RWPE1 (cell line): Measurements from ENCODE around the gene PEMT.

Experiments used
- CTCF ChIA-PET: fragments of 350-600 bp; sonication (Branson Sonifier 250); formaldehyde crosslinking; extraction: SDS; loops from one replicate; lab custom pipeline; 2021; lab: Yijun Ruan, JAX
- POLR2A ChIA-PET: fragments of 400-600 bp; formaldehyde crosslinking; extraction: SDS; loops from one replicate; lab custom pipeline; 2020; ENCODE audit warnings: antibody characterized with exemption; ENCODE audit not compliant: low non-redundant PET; lab: Yijun Ruan, JAX
- DNase-seq: peaks from one replicate; pipeline ENCODE4 v3.0.0; 2012; ENCODE audit warnings: low spot score
- H3K27ac ChIP-seq: fragments of 450-650 bp; 2 replicates; pipeline ENCODE4 v1.5.1; 2017
- TF ChIP-seq, protein P1 (sequence below): fragments of 450-650 bp; conservative IDR thresholded peaks from 2 replicates; pipeline ENCODE4 v1.5.1; 2017; ENCODE audit warnings: low read depth, mild to moderate bottlenecking

The PEMT gene

GRCh38 chr17:17605729-17606088 lies 14.2 kb upstream of the PEMT start:
- ChIA-PET POLR2A (no interaction called here), CTCF (no interaction called here)
- DNase-seq: no peak
- TF ChIP-seq, protein P1, sequence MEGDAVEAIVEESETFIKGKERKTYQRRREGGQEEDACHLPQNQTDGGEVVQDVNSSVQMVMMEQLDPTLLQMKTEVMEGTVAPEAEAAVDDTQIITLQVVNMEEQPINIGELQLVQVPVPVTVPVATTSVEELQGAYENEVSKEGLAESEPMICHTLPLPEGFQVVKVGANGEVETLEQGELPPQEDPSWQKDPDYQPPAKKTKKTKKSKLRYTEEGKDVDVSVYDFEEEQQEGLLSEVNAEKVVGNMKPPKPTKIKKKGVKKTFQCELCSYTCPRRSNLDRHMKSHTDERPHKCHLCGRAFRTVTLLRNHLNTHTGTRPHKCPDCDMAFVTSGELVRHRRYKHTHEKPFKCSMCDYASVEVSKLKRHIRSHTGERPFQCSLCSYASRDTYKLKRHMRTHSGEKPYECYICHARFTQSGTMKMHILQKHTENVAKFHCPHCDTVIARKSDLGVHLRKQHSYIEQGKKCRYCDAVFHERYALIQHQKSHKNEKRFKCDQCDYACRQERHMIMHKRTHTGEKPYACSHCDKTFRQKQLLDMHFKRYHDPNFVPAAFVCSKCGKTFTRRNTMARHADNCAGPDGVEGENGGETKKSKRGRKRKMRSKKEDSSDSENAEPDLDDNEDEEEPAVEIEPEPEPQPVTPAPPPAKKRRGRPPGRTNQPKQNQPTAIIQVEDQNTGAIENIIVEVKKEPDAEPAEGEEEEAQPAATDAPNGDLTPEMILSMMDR: no peak
- no peak overlapping the region for H3K27ac ChIP-seq

DNA sequence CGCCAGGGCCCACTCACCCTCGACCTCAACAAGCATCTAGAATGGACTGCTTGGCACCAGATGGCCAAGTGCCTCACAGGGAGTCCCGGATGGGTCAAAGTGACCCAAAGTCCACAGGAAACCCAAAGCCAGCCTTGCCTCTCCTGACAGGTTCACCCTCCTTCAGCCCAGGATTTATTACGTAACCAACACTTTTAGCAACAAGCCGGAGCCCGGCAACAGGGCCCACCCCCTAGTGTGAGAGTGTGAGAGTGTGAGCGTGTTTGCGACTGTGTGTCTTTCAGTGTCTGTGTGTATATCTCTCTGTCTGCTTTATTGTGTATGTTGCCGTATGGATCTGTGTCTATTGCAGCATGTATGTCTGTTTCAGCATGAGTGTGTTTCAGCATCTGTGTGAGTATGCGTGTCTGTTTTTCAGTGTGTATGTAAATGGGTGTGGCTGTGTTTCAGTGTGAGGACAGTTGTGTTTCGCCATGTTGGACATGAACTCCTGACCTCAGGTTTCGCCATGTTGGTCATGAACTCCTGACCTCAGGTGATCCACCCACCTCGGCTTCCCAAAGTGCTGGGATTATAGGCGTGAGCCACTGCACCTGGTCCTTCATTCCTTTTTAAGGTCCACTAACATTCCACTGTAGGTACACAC lies 13.7 kb upstream of the PEMT start:
- no peak overlapping the region for H3K27ac ChIP-seq
- no peak for DNase-seq
- TF ChIP-seq, protein P1: no peak
- ChIA-PET CTCF (no interaction called here), POLR2A (no interaction called here)

DNA sequence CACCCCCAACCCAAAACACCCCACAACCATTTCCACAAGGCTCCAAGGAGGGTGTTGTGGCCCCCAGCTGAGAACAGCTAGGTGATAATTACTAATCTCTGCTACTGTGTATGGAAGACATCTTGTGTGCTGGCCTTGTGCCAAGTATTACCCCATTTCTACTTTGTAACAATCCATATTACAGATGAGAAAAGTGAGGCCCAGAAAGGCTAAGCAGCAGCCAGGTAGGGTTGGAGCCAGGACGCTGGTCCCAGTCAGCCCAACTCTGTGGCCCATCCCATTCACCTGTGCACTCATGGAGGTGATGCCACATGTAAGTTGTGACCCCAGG lies 12.4 kb upstream of the PEMT start:
- no peak overlapping the region for H3K27ac ChIP-seq
- TF ChIP-seq, protein P1: no peak
- no peak for DNase-seq
- CTCF ChIA-PET: no interaction called here
- POLR2A ChIA-PET: no interaction called here

DNA sequence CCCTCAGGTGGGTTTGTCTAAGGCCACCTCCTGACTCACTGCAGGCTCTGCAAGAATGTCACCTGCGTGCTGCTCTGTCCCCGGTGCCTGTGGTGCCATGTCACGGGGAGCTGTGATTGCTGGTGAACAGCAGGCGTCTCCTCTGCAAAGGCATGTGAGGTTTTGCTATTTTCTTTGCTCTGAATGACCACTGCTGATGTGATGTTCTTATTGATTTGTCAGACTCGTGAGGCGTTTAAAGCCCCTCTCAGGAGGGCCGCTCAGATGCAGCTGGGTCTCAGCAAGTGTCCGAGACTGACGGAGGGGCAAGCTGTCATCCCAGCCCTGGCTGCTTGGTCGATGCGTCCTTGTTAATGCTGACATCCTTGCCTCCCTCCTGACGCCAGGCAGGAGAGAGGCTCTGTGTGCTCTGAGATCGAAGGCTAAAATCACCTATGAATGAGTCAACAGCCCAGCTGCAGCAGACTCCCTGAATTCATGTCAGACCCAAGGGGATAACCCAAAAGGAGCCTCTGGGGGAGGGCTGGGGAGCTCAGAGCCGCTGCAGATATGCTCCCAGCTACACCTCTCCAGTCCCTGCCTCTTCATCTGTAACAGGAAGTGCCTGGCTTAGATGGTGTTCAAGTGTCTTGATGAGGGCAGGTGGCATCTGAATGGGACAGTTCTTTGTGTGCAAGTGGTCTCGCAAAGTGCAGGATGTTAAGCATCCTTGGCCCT lies 11.8 kb upstream of the PEMT start:
- H3K27ac ChIP-seq: no peak overlapping the region
- ChIA-PET POLR2A (no interaction called here), CTCF (no interaction called here)
- TF ChIP-seq, protein P1: no peak
- DNase-seq: no peak

GRCh38 chr17:17599965-17600364 lies 8.5 kb upstream of the PEMT start:
- ChIA-PET CTCF (no interaction called here), POLR2A (no interaction called here)
- H3K27ac ChIP-seq: no peak overlapping the region
- TF ChIP-seq, protein P1: no peak
- no peak for DNase-seq

- H3K27ac ChIP-seq: no peak overlapping the region
- DNase-seq: no peak
- ChIA-PET POLR2A (no interaction called here), CTCF (no interaction called here)
- TF ChIP-seq, protein P1: no peak
Observed at GRCh38 chr17:17598003-17598402, 6.5 kb upstream of the PEMT start.
